Measurements from ENCODE around the gene UTP25.

DNA sequence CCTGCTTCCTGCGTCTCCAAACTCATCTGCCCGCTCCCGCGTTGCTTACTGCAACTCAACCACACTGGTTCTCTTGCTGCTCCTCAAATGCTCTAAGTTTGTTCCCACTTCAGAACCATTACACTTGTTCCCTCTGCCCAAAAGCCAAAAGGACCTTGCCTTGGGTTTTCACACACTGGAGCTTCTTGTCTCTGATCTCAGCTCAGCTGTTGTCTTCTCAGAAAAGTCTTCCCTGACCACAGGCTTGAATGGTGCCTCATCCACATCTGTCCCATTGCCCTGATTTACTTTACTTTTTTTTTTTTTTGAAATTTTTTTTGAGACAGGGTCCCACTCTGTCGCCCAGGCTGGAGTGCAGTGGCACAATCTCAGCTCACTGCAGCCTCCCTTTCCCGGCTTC lies 66.0 kb downstream of the UTP25 start:
- TF ChIP-seq ZNF274 (IDR thresholded peaks at IDR 0.05; ENCODE audit: low read depth, low read length) (no peak), YY1 (IDR thresholded peaks at IDR 0.05; ENCODE audit: insufficient read depth, insufficient read length) (no peak)

Data from NT2/D1 (cell line).